HG02588 (cell line): ENCODE data around the gene KLHL30.

Source experiments
- ATAC-seq: cut with Tn5 transposase; IDR thresholded peaks from one replicate; pipeline ENCODE4 v1.9.1; 2021; ENCODE audit warnings: mild to moderate bottlenecking, moderate library complexity; ENCODE audit not compliant: unreplicated experiment

Gene KLHL30

GRCh38 chr2:238130111-238130695 lies 8.3 kb upstream of the KLHL30 start:
- ATAC-seq = no peak

GRCh38 chr2:238130696-238131628 lies 7.5 kb upstream of the KLHL30 start:
- no peak for ATAC-seq

DNA sequence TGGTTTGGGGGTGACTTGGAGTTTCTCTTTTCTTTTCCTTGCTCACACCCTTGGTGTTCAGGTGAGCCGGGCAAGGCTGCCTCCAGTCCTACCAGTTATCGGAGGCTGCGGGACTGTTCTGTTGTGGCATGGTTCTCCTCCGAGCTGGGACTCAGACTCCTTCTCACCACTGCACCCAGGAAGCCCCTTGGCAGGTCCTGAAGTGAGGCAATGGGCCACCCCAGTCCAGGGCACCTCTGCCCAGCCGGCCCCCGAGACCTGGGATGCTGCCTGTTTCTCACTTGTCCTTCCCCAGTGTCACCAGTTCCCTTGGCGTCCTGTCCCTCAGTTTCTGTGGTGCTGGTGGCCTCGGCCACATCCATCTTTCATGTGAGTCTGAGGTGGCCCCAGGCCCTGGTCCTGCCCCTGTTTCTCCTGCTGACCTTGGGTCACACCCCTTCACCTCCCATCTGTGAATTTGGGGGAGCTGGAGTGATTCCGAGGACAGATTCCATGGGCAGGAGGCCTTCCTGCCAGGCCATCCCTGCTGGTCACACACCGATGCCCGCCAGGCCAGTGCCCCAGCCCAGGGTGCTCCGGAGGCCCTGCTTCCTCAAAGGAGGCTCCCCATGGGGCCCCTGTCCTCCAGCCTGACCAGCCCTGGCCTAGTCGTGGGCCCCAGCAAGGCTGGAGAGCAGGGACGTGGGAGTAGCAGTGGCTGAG lies 6.6 kb upstream of the KLHL30 start:
- no peak for ATAC-seq

GRCh38 chr2:238132463-238133450 lies 5.7 kb upstream of the KLHL30 start:
- no peak for ATAC-seq

- ATAC-seq = no peak
Measured at GRCh38 chr2:238133499-238134392, 4.7 kb upstream of the KLHL30 start.

GRCh38 chr2:238134393-238134785 lies 4.1 kb upstream of the KLHL30 start:
- ATAC-seq = no peak

- no peak for ATAC-seq
Measured at GRCh38 chr2:238135601-238136150, 2.8 kb upstream of the KLHL30 start.

DNA sequence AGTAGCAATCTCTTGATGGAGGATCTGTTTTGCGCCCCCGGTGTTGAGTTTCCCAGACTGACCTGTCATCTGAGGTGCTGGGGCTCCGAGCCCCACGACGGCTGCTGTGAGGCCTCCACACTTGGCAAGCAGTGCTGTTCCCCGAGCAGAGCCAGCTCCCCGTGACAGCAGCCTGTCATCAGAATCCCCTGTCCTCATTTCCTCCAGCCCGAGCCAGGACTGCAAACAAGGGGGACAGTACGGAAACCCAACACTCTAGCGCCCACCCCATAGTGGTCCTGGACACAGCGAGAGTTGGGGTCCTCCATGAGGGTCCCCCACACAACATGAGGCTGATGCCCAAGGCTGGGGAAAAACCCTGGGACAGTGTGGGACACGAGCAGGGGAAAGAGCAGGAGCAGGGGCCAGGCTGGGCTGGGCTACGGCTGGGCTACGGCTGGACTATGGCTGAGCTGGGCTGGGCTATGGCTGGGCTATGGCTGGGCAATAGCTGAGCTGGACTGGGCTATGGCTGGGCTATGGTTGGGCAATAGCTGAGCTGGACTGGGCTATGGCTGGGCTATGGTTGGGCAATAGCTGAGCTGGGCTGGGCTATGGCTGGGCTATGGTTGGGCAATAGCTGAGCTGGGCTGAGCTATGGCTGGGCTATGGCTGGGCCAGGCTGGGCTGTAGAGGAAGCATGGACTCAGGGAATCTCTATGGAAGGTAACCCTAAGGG lies 1.5 kb upstream of the KLHL30 start:
- no peak for ATAC-seq

DNA sequence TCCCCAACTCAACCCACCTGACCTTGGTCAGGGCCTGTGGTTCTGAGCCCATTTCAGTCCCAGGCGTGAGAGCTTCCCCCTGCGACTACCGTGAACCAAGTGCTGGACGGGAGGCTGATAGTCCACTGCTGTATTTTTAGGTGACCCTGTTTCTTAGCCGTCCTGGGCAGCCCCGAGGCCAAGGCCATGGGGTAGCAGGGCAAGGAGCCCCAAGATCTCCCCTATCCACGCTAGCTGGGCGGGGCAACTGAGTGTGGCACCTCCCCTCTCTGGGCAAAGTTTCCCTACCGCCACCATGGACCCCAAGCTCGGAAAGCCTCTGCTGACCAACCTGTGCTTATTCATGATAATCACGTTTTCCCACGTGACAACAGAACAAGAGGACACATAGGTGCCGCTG lies 583 bp upstream of the KLHL30 start:
- no peak for ATAC-seq

DNA sequence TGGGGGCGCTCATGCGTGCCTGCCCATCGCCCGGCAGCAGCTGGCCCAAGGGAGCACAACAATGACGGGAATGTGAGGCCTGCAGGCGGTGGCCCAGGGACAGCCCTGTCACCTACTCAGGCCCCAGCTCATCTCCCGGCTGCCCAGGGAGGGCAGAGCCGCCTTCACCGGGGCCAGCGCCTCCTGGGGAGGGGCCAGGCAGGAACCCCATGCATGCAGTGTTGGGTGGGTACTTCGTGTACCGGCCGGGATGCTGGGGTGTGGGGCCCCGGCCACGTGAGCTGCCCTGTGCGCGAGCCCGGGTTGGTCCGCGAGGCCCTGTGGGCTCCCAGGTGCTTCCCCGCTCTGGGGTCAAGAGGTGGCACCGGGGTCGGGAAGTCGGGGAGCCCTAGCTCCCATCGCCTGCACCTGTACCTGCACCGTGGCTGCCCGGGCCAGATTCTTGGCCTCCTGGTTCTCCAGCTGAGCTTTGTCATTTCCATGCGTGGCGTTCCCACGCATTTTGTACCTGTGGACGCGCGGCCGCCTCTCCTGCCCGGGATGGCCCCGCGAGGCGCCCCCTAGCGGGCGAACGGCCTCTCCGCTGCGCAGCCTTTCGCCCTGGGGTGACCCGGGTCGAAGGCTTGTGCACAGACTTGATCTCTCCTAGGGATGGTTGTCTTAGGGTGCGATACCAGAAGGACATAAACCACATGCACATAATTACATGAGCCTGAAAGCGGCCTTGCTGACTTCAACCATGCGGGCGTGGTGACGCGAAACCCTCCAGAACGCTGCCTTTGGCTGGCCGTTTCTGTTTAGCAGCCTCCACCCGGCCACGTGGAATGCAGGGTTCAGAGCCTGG lies 950 bp downstream of the KLHL30 start:
- ATAC-seq = no peak

DNA sequence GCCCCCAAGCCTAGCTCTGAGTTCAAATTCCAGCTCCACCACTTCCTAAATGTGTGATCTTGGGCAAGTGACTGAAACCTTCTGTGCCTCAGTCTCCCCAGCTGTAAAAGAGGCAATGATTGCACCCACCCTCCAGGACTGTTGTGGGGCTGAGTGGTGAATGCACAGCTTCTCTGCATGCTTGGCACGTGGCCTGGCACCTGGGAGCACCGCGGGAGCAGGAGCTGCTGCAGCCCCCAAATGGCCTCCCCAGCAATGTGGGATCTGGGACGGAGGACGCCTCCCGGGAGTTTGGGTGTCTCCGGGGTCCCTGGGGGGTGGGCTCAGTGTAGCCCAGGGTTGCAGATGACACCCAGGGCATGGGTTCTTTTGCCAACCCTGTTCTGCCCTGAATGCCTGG lies 1.6 kb downstream of the KLHL30 start:
- ATAC-seq = no peak

- no peak for ATAC-seq
Measured at GRCh38 chr2:238140721-238141540, 2.5 kb downstream of the KLHL30 start.

- ATAC-seq = no peak
Measured at GRCh38 chr2:238141541-238142318, 3.3 kb downstream of the KLHL30 start.

DNA sequence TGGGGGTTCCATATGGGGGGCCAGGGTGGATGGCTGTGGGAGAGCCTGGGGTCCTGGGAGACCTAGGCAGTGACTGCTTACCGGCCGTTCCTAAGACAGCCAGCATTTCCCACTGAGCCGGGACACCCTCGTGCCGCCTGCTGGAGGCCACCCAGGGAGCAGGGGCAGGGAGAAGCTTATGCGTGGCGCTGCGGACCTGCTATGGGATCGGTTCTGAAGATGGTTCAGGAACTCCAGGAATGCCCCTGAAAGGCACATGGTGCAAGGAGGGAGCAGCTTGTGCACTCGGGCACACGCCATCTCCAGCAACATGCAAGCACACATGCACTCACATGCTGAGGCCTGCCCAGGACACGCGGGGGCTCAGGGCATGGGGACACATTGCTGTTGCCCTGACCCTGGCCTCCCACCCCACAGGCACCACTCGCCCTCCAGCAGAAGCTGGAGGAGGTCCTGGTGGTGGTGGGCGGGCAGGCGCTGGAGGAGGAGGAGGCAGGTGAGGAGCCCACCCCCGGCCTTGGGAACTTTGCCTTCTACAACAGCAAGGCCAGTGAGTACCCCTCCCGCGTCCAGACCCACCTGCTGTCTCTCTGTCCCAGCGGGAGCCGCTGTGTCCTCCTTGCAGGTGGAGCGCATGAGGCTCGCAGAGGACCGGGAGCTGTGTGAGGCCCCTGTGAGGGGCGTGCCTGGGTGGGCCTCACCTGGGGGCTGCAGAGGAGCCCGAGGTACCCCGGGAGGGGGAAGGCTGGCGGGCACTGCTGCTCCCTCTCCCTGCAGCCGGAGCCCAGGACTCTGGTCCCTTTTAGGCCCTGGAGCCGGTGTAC lies 4.1 kb downstream of the KLHL30 start:
- ATAC-seq = no peak

DNA sequence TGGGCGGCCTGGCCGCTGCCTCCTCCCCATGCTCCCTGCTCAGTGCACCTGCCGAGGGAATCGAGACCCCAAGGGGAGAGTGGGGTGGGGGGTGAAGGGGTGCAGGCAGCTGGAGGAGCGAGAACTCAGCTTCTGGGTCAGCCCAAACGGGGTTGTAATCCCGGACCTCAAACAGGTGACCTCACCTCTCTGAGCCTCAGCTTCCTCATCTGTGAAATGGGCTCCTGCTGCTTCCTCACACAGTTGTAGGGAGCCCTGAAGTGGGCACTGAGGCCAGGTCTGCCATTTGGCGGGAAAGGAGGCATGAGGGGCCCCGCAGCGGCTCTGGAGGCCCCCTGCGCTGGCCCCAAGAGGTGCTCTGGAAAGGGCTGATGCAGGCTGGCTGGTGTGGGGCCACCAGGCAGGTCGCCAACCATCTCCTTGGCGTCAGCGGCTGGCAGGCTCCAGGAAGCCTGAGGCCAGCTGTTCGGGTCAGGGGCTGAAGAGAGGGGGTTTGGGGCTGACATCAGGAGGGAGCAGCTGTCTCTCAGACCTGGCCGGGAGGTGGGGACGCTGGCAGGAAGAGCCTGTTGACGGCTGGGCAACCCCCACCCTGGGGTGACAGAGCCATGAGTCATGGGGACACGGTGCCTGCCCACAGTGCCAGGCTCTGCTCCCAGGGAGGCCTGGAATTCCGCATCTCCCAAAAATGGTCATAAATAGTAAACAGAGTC lies 4.9 kb downstream of the KLHL30 start:
- no peak for ATAC-seq
